ENCODE measurements around the gene F2R.

The F2R gene

DNA sequence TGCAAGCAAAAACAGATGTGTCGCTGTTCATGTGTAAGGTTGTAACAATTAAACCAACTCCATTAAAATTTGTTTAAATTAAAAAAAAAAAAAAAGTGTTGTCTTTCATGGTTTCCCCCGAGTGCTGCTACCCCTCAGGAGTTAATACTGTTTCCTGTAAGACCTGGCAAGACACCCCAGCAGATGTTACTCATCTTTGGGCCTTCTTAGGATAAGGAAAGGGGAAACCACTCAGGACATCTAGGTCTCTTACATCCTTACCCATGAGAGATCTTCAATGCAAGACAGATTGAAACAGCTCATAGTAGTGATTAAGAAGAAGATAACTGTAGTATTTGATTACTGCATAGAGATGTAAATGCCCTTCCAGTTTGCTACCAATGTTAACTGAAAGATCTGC is 33.5 kb upstream of the F2R start:
- Mint-ChIP-seq H3K4me1 (peaks cover 9% of the 10 kb centered on the region), H3K9me3 (peaks cover 22% of the 10 kb centered on the region)

GRCh38 chr5:76683816-76684731 is 31.9 kb upstream of the F2R start:
- H3K27me3 Mint-ChIP-seq (ENCODE audit: low read depth, poor library complexity), result peaks cover 5% of the 10 kb centered on the region
- no peak for DNase-seq
- no peak for TF ChIP-seq CTCF (IDR thresholded peaks at IDR 0.05)
- H3K36me3 Mint-ChIP-seq (ENCODE audit: low read depth), result peaks cover 74% of the 10 kb centered on the region
- H3K9me3 Mint-ChIP-seq, result peaks cover 26% of the 10 kb centered on the region
- peaks cover 13% of the 10 kb centered on the region for H3K4me1 Mint-ChIP-seq
- H3K27ac Mint-ChIP-seq, result no peak overlapping the region
- no peak overlapping the region for H3K4me3 Mint-ChIP-seq

More for the DNA sequence above, 33.5 kb upstream of the F2R start:
- Mint-ChIP-seq H3K4me3 (no peak overlapping the region), H3K36me3 (ENCODE audit: low read depth) (peaks cover 64% of the 10 kb centered on the region), H3K27ac (no peak overlapping the region), H3K27me3 (ENCODE audit: low read depth, poor library complexity) (peaks cover 5% of the 10 kb centered on the region)
- DNase-seq, result no peak
- TF ChIP-seq CTCF (IDR thresholded peaks at IDR 0.05), result no peak

DNA sequence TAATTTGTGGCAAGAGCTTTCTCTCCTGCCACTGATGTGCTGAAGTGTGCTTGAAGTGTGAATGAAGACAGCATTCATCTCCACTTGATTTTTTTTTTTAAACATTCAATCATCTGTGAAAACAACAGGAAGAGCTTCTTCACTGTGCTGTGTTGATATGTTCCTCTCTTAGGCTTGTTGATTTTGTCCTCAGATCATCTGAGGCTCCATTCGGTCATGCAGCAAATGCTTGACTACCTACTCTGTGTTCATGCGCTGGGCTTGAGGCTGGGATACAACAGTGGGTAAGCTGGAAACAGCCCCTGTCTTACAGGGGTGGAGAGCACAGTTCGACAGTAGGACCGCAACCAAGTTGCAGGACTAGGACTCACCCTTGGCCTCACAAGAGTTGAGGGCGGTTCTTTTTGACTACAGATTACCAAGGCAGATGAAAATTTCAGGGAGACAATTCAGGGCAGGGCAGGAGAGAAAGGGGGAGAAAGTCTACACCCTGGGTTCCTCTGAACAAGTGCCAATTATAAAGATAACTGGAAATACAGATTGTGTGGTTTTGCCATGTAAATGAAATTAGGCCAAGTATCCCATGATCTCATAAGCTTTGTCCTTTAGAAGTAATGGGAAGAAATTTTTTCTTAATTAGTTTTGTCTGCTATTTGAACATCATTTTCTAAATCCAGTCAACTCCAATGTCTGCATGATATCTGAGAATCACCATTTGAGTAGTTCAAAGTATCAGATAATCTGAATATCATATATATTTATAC is 31.0 kb upstream of the F2R start:
- H3K9me3 Mint-ChIP-seq, result peaks cover 26% of the 10 kb centered on the region
- DNase-seq, result no peak
- H3K4me1 Mint-ChIP-seq, result peaks cover 18% of the 10 kb centered on the region
- peak overlapping the region; percentile 5 for H3K27ac Mint-ChIP-seq
- peaks cover 5% of the 10 kb centered on the region for H3K27me3 Mint-ChIP-seq (ENCODE audit: low read depth, poor library complexity)
- no peak overlapping the region for H3K4me3 Mint-ChIP-seq
- peaks cover 75% of the 10 kb centered on the region for H3K36me3 Mint-ChIP-seq (ENCODE audit: low read depth)
- TF ChIP-seq CTCF (IDR thresholded peaks at IDR 0.05), result no peak

DNA sequence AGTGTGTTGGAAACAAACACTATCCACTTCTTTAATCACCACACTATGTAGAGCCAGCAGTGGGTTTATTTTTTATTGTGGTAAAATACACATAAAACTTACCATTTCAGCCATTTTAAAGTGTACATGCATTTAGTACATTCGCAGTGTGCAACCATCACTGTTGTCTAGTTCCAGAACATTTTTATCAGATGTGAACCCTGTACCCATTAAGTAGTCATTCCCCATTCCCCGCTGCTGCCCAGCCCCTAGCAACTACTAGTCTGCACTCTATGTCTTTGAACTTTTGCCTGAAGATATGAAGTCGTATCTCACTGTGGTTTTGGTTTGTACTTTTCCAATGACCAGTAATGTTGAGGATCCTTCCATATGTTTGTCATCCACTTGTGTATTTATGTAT is 30.2 kb upstream of the F2R start:
- DNase-seq, result no peak
- no peak overlapping the region for H3K4me3 Mint-ChIP-seq
- no peak overlapping the region for H3K27ac Mint-ChIP-seq
- no peak for TF ChIP-seq CTCF (IDR thresholded peaks at IDR 0.05)
- H3K4me1 Mint-ChIP-seq, result peaks cover 25% of the 10 kb centered on the region
- peaks cover 72% of the 10 kb centered on the region for H3K36me3 Mint-ChIP-seq (ENCODE audit: low read depth)
- peaks cover 5% of the 10 kb centered on the region for H3K27me3 Mint-ChIP-seq (ENCODE audit: low read depth, poor library complexity)
- H3K9me3 Mint-ChIP-seq, result peaks cover 23% of the 10 kb centered on the region

- Mint-ChIP-seq H3K27me3 (ENCODE audit: low read depth, poor library complexity) (peaks cover 5% of the 10 kb centered on the region), H3K27ac (no peak overlapping the region), H3K36me3 (ENCODE audit: low read depth) (peaks cover 63% of the 10 kb centered on the region), H3K4me1 (peaks cover 48% of the 10 kb centered on the region), H3K9me3 (peaks cover 23% of the 10 kb centered on the region), H3K4me3 (no peak overlapping the region)
- TF ChIP-seq CTCF (IDR thresholded peaks at IDR 0.05), result no peak
- DNase-seq, result no peak
Observed at GRCh38 chr5:76688212-76688611, 27.7 kb upstream of the F2R start.

Data from nephron progenitor cell (in vitro differentiated cells).